GM23338 (cell line): ENCODE data around the gene SEPTIN6. TPM values are rescaled to one million over a fixed set of nuclear protein-coding genes. Genes with fewer than 3 reads are reported as not detected.

Experiments used
- ATAC-seq: fragments of 200-7000 bp; cut with Tn5 transposase; 3 replicates; pipeline ENCODE4 v1.9.1; 2020
- DNase-seq: peaks from one replicate; pipeline ENCODE4 v3.0.0-alpha.2; 2015; ENCODE audit warnings: low spot score
- H2AFZ ChIP-seq: fragments of 200-600 bp; sonication (generic); 2 replicates; pipeline ENCODE4 v1.8.0; 2016; ENCODE audit warnings: antibody characterized with exemption, mild to moderate bottlenecking, moderate library complexity
- H3F3A ChIP-seq: fragments of 200-600 bp; sonication (generic); replicated peaks from 2 replicates; pipeline ENCODE4 v1.8.0; 2017; ENCODE audit warnings: antibody characterized with exemption, mixed run types, low read depth
- H3K27ac ChIP-seq: fragments of 200-600 bp; sonication (generic); 2 replicates; pipeline ENCODE4 v1.6.1; 2016; ENCODE audit warnings: low read depth
- H3K27me3 ChIP-seq: fragments of 200-600 bp; sonication (generic); 2 replicates; pipeline ENCODE4 v1.8.0; 2016; ENCODE audit warnings: mild to moderate bottlenecking, mixed run types, moderate library complexity; ENCODE audit not compliant: insufficient read depth
- H3K36me3 ChIP-seq: fragments of 200-600 bp; sonication (generic); 2 replicates; pipeline ENCODE4 v1.8.0; 2016; ENCODE audit warnings: mild to moderate bottlenecking; ENCODE audit not compliant: insufficient read depth
- H3K4me1 ChIP-seq: fragments of 200-600 bp; sonication (generic); 2 replicates; pipeline ENCODE4 v1.8.0; 2016; ENCODE audit warnings: mild to moderate bottlenecking, moderate library complexity; ENCODE audit not compliant: insufficient read depth
- H3K4me2 ChIP-seq: fragments of 200-600 bp; sonication (generic); 2 replicates; pipeline ENCODE4 v1.7.1; 2017; ENCODE audit warnings: mixed run types
- H3K4me3 ChIP-seq: fragments of 200-600 bp; sonication (generic); 2 replicates; pipeline ENCODE4 v1.6.1; 2016; ENCODE audit warnings: mixed run types
- H3K79me2 ChIP-seq: fragments of 200-600 bp; sonication (generic); replicated peaks from 2 replicates; pipeline ENCODE4 v1.8.0; 2017; ENCODE audit warnings: mild to moderate bottlenecking; ENCODE audit not compliant: insufficient read depth
- H3K9me2 ChIP-seq: fragments of 200-600 bp; sonication (generic); 2 replicates; pipeline ENCODE4 v1.8.0; 2017; ENCODE audit not compliant: insufficient read depth
- H4K20me1 ChIP-seq: fragments of 200-600 bp; sonication (generic); replicated peaks from 2 replicates; pipeline ENCODE4 v1.8.0; 2017; ENCODE audit warnings: mild to moderate bottlenecking; ENCODE audit not compliant: insufficient read depth
- H3K27ac Mint-ChIP-seq: 2 replicates; pipeline ENCODE4 v1.8.0; 2020; ENCODE audit warnings: inconsistent platforms, mild to moderate bottlenecking, moderate library complexity, mixed read lengths
- H3K27me3 Mint-ChIP-seq: 3 replicates; pipeline ENCODE4 v1.8.0; 2022; ENCODE audit warnings: low read depth, mild to moderate bottlenecking, moderate library complexity, mixed read lengths, inconsistent platforms; ENCODE audit not compliant: insufficient read depth, poor library complexity
- H3K36me3 Mint-ChIP-seq: 3 replicates; pipeline ENCODE4 v1.8.0; 2021; ENCODE audit warnings: low read depth, mild to moderate bottlenecking, inconsistent platforms, moderate library complexity, mixed read lengths
- H3K4me1 Mint-ChIP-seq: 3 replicates; pipeline ENCODE4 v1.8.0; 2020; ENCODE audit warnings: mild to moderate bottlenecking, inconsistent platforms, mixed read lengths
- H3K4me3 Mint-ChIP-seq: 3 replicates; pipeline ENCODE4 v1.8.0; 2021; ENCODE audit warnings: moderate library complexity, mild to moderate bottlenecking, inconsistent platforms, mixed read lengths
- H3K9me3 Mint-ChIP-seq: 3 replicates; pipeline ENCODE4 v1.8.0; 2020; ENCODE audit warnings: moderate library complexity, mild to moderate bottlenecking, inconsistent platforms, mixed read lengths
- CREB1 ChIP-seq: fragments of 250-450 bp; sonication (Bioruptor Pico); IDR thresholded peaks from 2 replicates; pipeline ENCODE4 v1.5.0; 2020; ENCODE audit warnings: low read depth, mild to moderate bottlenecking, moderate library complexity
- CTCF ChIP-seq, 2 experiments: fragments of 200-600 bp in 1 of 2; sonication (generic) in 1 of 2; conservative IDR thresholded peaks; 2 replicates each; pipeline versions ENCODE4 v1.5.1 to v1.6.1; 2016 to 2017; ENCODE audit warnings: antibody characterized with exemption in 2 of 2, low read depth in 2 of 2, mild to moderate bottlenecking in 2 of 2, moderate library complexity in 1 of 2
- ETS1 ChIP-seq: IDR thresholded peaks from 2 replicates; pipeline ENCODE4 v1.6.1; 2016; ENCODE audit warnings: antibody characterized with exemption
- EZH2phosphoT487 ChIP-seq: fragments of 200-600 bp; sonication (generic); IDR thresholded peaks from one replicate; pipeline ENCODE4 v1.8.1; 2018; ENCODE audit warnings: antibody characterized with exemption; ENCODE audit not compliant: unreplicated experiment
- JUNB ChIP-seq: IDR thresholded peaks from one replicate; pipeline ENCODE4 v1.6.1; 2016; ENCODE audit warnings: antibody characterized with exemption; ENCODE audit not compliant: unreplicated experiment
- NANOG ChIP-seq: IDR thresholded peaks from 2 replicates; pipeline ENCODE4 v1.6.1; 2016; ENCODE audit warnings: antibody characterized with exemption, borderline replicate concordance
- POLR2AphosphoS5 ChIP-seq: IDR thresholded peaks from 2 replicates; pipeline ENCODE4 v1.6.1; 2016; ENCODE audit warnings: antibody characterized with exemption, low read depth
- REST ChIP-seq: IDR thresholded peaks from one replicate; pipeline ENCODE4 v1.6.1; 2018; ENCODE audit warnings: antibody characterized with exemption; ENCODE audit not compliant: unreplicated experiment
- STAT1 ChIP-seq: IDR thresholded peaks from one replicate; pipeline ENCODE4 v1.6.1; 2016; ENCODE audit warnings: antibody characterized with exemption; ENCODE audit not compliant: unreplicated experiment
- ZNF114 ChIP-seq: fragments of 250-450 bp; sonication (Bioruptor Pico); IDR thresholded peaks from 2 replicates; pipeline ENCODE4 v1.5.0; 2020; ENCODE audit warnings: mild to moderate bottlenecking, moderate library complexity
- ZNF331 ChIP-seq: fragments of 250-450 bp; sonication (Bioruptor Pico); IDR thresholded peaks from 2 replicates; pipeline ENCODE4 v1.5.0; 2020; ENCODE audit warnings: low read depth, mild to moderate bottlenecking, moderate library complexity
- polyA plus RNA-seq: library from polyadenylated mRNA; unstranded; fragments of >200 nt; fragmentation: Nextera tagmentation; extraction: Ambion mirVana; gene quantifications from 2 replicates; pipeline ENCODE4 v1.2.1, GENCODE V29; 2016
- total RNA-seq: library from RNA; depleted of rRNA; stranded (reverse); fragments of >200 nt; shearing (Covaris generic); gene quantifications from 2 replicates; pipeline ENCODE4 v1.2.3, GENCODE V29; 2014

The SEPTIN6 gene
- total and polyA plus RNA-seq, 2 experiments from 2014 or later = 37.0 to 43.6 TPM

- Histone ChIP-seq H3K4me3 (no peak overlapping the region), H3K4me2 (no peak overlapping the region), H3K9me2 (no peaks in the 10 kb centered on the region), H3K36me3 (no peaks in the 10 kb centered on the region), H4K20me1 (no peaks in the 10 kb centered on the region), H2AFZ (no peak overlapping the region), H3K79me2 (no peaks in the 10 kb centered on the region), H3K27me3 (no peaks in the 10 kb centered on the region), H3F3A (no peaks in the 10 kb centered on the region), H3K27ac (no peak overlapping the region), H3K4me1 (no peaks in the 10 kb centered on the region)
- TF ChIP-seq POLR2AphosphoS5 = no peak
- no peak for TF ChIP-seq CREB1
- no peak for TF ChIP-seq REST
- no peak for TF ChIP-seq EZH2phosphoT487
- no peak for TF ChIP-seq JUNB
- TF ChIP-seq NANOG = no peak
- TF ChIP-seq ETS1 = no peak
- TF ChIP-seq ZNF114 = no peak
- TF ChIP-seq ZNF331 (CRISPR knock-in tag) = no peak
- no peak for TF ChIP-seq STAT1
- no peak for ATAC-seq
- Mint-ChIP-seq H3K27ac (no peak overlapping the region), H3K27me3 (peaks cover 4% of the 10 kb centered on the region), H3K4me1 (no peaks in the 10 kb centered on the region), H3K36me3 (peaks cover 11% of the 10 kb centered on the region; the same call in 2 of the 3 replicates), H3K9me3 (no peaks in the 10 kb centered on the region), H3K4me3 (no peak overlapping the region)
- DNase-seq = no peak
Measured at GRCh38 chrX:119647089-119647488, 45.9 kb downstream of the SEPTIN6 start.

- no peak for ATAC-seq
- H3K9me3 Mint-ChIP-seq = no peaks in the 10 kb centered on the region
Measured at GRCh38 chrX:119646515-119646914, 46.5 kb downstream of the SEPTIN6 start.

More at GRCh38 chrX:119646515-119646914, 46.5 kb downstream of the SEPTIN6 start:
- Histone ChIP-seq H3K4me1 (no peaks in the 10 kb centered on the region), H3K4me3 (no peak overlapping the region), H4K20me1 (no peaks in the 10 kb centered on the region), H3F3A (no peaks in the 10 kb centered on the region), H2AFZ (no peak overlapping the region), H3K27ac (no peak overlapping the region), H3K9me2 (no peaks in the 10 kb centered on the region), H3K36me3 (no peaks in the 10 kb centered on the region), H3K79me2 (no peaks in the 10 kb centered on the region), H3K4me2 (no peak overlapping the region), H3K27me3 (no peaks in the 10 kb centered on the region)
- no peak overlapping the region for H3K4me3 Mint-ChIP-seq
- TF ChIP-seq JUNB (no peak), CTCF (conservative IDR thresholded peaks at IDR 0.05; ENCODE audit: low read depth in 2 of 2) (no peak)
- H3K36me3 Mint-ChIP-seq = peaks cover 11% of the 10 kb centered on the region; the same call in 2 of the 3 replicates
- no peak for DNase-seq
- H3K4me1 Mint-ChIP-seq = no peaks in the 10 kb centered on the region
- H3K27me3 Mint-ChIP-seq = peaks cover 4% of the 10 kb centered on the region
- no peak overlapping the region for H3K27ac Mint-ChIP-seq
